Natural killer cell (primary cell): ENCODE results near the gene RAMP1. TPM values are rescaled to one million over a fixed set of nuclear protein-coding genes. Genes with fewer than 3 reads are reported as not detected.

Experiments
- ATAC-seq, 3 donors: fragments of 150-1000 bp in 2 of 3; fragments of 200-7000 bp in 1 of 3; cut with Tn5 transposase; 1 replicate in 1 of 3; 2 replicates in 2 of 3; pipeline ENCODE4 v1.10.0; 2021; ENCODE audit warnings: mild to moderate bottlenecking in 2 of 3, moderate library complexity in 2 of 3
- DNase-seq, 2 donors: peaks; one replicate each; pipeline versions ENCODE4 v3.0.0 to v3.0.0-alpha.2; 2013 to 2021; ENCODE audit warnings: mixed read lengths in 1 of 2
- H3K27ac ChIP-seq: one replicate; pipeline ENCODE4 v1.5.1; 2013; ENCODE audit warnings: mild to moderate bottlenecking, low read length
- H3K27me3 ChIP-seq: one replicate; pipeline ENCODE4 v1.6.1; 2013; ENCODE audit warnings: low read length; ENCODE audit not compliant: control insufficient read depth, insufficient read depth
- H3K36me3 ChIP-seq: one replicate; pipeline ENCODE4 v1.6.1; 2013; ENCODE audit warnings: low read length; ENCODE audit not compliant: control insufficient read depth, insufficient read depth
- H3K4me1 ChIP-seq: one replicate; pipeline ENCODE4 v1.6.1; 2013; ENCODE audit warnings: low read length; ENCODE audit not compliant: control insufficient read depth, insufficient read depth
- H3K4me3 ChIP-seq: one replicate; pipeline ENCODE4 v1.5.1; 2013; ENCODE audit warnings: low read length
- H3K9me3 ChIP-seq: one replicate; pipeline ENCODE4 v1.6.1; 2013; ENCODE audit warnings: low read length; ENCODE audit not compliant: control insufficient read depth, insufficient read depth
- H3K27ac Mint-ChIP-seq, 2 donors: one replicate each; pipeline ENCODE4 v1.8.0; 2022; ENCODE audit warnings: mild to moderate bottlenecking in 2 of 2, mixed read lengths in 2 of 2, moderate library complexity in 1 of 2
- H3K27me3 Mint-ChIP-seq, 2 donors: one replicate each; pipeline ENCODE4 v1.8.0; 2022; ENCODE audit warnings: low read depth in 2 of 2, mixed read lengths in 2 of 2
- H3K36me3 Mint-ChIP-seq: one replicate; pipeline ENCODE4 v1.8.0; 2022; ENCODE audit warnings: mixed read lengths
- H3K4me1 Mint-ChIP-seq, 2 donors: one replicate each; pipeline ENCODE4 v1.8.0; 2022; ENCODE audit warnings: mixed read lengths in 2 of 2
- H3K4me3 Mint-ChIP-seq: one replicate; pipeline ENCODE4 v1.8.0; 2022; ENCODE audit warnings: mild to moderate bottlenecking, moderate library complexity, mixed read lengths
- H3K9me3 Mint-ChIP-seq, 2 donors: one replicate each; pipeline ENCODE4 v1.8.0; 2022; ENCODE audit warnings: mixed read lengths in 2 of 2
- CTCF ChIP-seq: fragments of 200-600 bp; IDR thresholded peaks from one replicate; pipeline ENCODE4 v1.8.0; 2022; ENCODE audit warnings: antibody characterized with exemption
- WGBS: methylation state at CpG from one replicate; pipeline ENCODE4 v1.1.7; 2013; ENCODE audit warnings: missing lambda C conversion rate; ENCODE audit not compliant: insufficient coverage; 5-methylcytosine and 5-hydroxymethylcytosine counted together
- intact Hi-C: fragments of 100-400 bp; cut with micrococcal nuclease; formaldehyde crosslinking; loops from one replicate; pipeline ENCODE4 v1.14.2; 2022
- total RNA-seq, 4 donors: library from RNA; stranded (reverse); fragments of 120-200 nt in 1 of 4; gene quantifications; one replicate each; pipeline versions ENCODE4 v1.2.3 to v1.2.4, GENCODE V29; 2013 to 2022

The RAMP1 gene
- total RNA-seq, 3 donors from 2014 or later (not counting 1 experiment from before 2014, with no cell fraction given) = 3.9 to 11.0 (median 4.9) TPM

- Histone ChIP-seq H3K9me3 (no peaks in the 10 kb centered on the region), H3K27ac (no peak overlapping the region), H3K36me3 (no peaks in the 10 kb centered on the region), H3K27me3 (peaks cover 3% of the 10 kb centered on the region), H3K4me3 (no peak overlapping the region), H3K4me1 (peaks cover 14% of the 10 kb centered on the region)
- Mint-ChIP-seq H3K9me3 (no peaks in the 10 kb centered on the region), H3K27ac (no peak overlapping the region), H3K27me3 (peaks cover 0 to 17% of the 10 kb centered on the region in 2 donors), H3K4me1 (peaks cover 7 to 10% of the 10 kb centered on the region in 2 donors), H3K36me3 (no peaks in the 10 kb centered on the region), H3K4me3 (peak overlapping the region; percentile 67)
- DNase-seq (peak; percentile 32 to 33), ATAC-seq (peak in 2 of 3 donors; percentile 85 to 93)
- WGBS = 20% methylated on average over 64 of the region's 64 CpGs
- TF ChIP-seq CTCF = no peak
- intact Hi-C loops = no loop called here
Observed at GRCh38 chr2:237955640-237956401, 96.4 kb downstream of the RAMP1 start.

- Mint-ChIP-seq H3K36me3 (no peaks in the 10 kb centered on the region), H3K4me1 (peaks cover 7 to 10% of the 10 kb centered on the region in 2 donors), H3K27ac (no peak overlapping the region), H3K9me3 (no peaks in the 10 kb centered on the region), H3K4me3 (peak overlapping the region; percentile 67), H3K27me3 (peaks cover 0 to 15% of the 10 kb centered on the region in 2 donors)
- Histone ChIP-seq H3K4me1 (peaks cover 14% of the 10 kb centered on the region), H3K27ac (no peak overlapping the region), H3K9me3 (peaks cover under 1% of the 10 kb centered on the region), H3K4me3 (no peak overlapping the region), H3K36me3 (no peaks in the 10 kb centered on the region), H3K27me3 (peaks cover 3% of the 10 kb centered on the region)
- 15% methylated on average over 21 of the region's 23 CpGs for WGBS
- TF ChIP-seq CTCF = no peak
- no peak for DNase-seq
- ATAC-seq = peak in 2 of 3 donors; percentile 42 to 59
- intact Hi-C loops = no loop called here
Observed at GRCh38 chr2:237956402-237956736, 96.9 kb downstream of the RAMP1 start.

- peaks cover 12 to 13% of the 10 kb centered on the region in 2 donors for H3K4me1 Mint-ChIP-seq
- peaks cover 0 to 2% of the 10 kb centered on the region in 2 donors for H3K9me3 Mint-ChIP-seq
- Histone ChIP-seq H3K36me3 (no peaks in the 10 kb centered on the region), H3K4me3 (no peak overlapping the region), H3K27me3 (no peaks in the 10 kb centered on the region), H3K9me3 (peaks cover 16% of the 10 kb centered on the region), H3K4me1 (peaks cover 9% of the 10 kb centered on the region), H3K27ac (no peak overlapping the region)
- no peak overlapping the region for H3K27ac Mint-ChIP-seq
- no peak for DNase-seq
- no peak overlapping the region for H3K4me3 Mint-ChIP-seq
- 94% methylated on average over 5 of the region's 5 CpGs for WGBS
- no peak for ATAC-seq
- H3K27me3 Mint-ChIP-seq = peaks cover 0 to 8% of the 10 kb centered on the region in 2 donors
- no peak for TF ChIP-seq CTCF
- intact Hi-C loops = loop anchor here (10.0 kb wide), 1 partner anchor 323 kb away; the partner anchor contains the start of gene PER2
- peaks cover 8% of the 10 kb centered on the region for H3K36me3 Mint-ChIP-seq
Observed at GRCh38 chr2:237961637-237962036, 102.2 kb downstream of the RAMP1 start.

Other genes with a start within 250 kb of the RAMP1 start
- 100 to 1,000 TPM; 163 to 207 (median 188) TPM for gene LRRFIP1, start 232.0 kb upstream of the RAMP1 start, total RNA-seq
- 1 to 10 TPM; 1.8 to 5.0 (median 2.9) TPM for gene RBM44, start 60.8 kb upstream of the RAMP1 start, total RNA-seq
- gene UBE2F, start 107.4 kb downstream of the RAMP1 start, total RNA-seq = 100 to 1,000 TPM in 1 of 3 donors, 10 to 100 TPM in 2; 82.4 to 135 (median 96.1) TPM
- gene SCLY, start 201.4 kb downstream of the RAMP1 start, total RNA-seq = 10 to 100 TPM; 16.3 to 24.6 (median 20.1) TPM
- gene ESPNL, start 240.7 kb downstream of the RAMP1 start, total RNA-seq = not detected